HG02870 (cell line): ENCODE results near the gene CACNG5.
"Not testable (repeated sequence)": the region's sequence is repeated elsewhere in the genome, so short reads cannot be mapped to it uniquely, and the experiment has no call there.

Experiments
- ATAC-seq: cut with Tn5 transposase; IDR thresholded peaks from one replicate; pipeline ENCODE4 v1.9.1; 2021; ENCODE audit warnings: mild to moderate bottlenecking, moderate library complexity; ENCODE audit not compliant: unreplicated experiment

CACNG5 gene

GRCh38 chr17:66849032-66849655 lies 14.2 kb downstream of the CACNG5 start:
- no peak for ATAC-seq

- no peak for ATAC-seq
Observed at GRCh38 chr17:66849851-66850580, 15.1 kb downstream of the CACNG5 start.

- no peak for ATAC-seq
Observed at GRCh38 chr17:66850692-66851091, 15.8 kb downstream of the CACNG5 start.

GRCh38 chr17:66855204-66855603 lies 20.3 kb downstream of the CACNG5 start:
- ATAC-seq: no peak

- ATAC-seq: no peak
Observed at GRCh38 chr17:66858226-66859083, 23.5 kb downstream of the CACNG5 start.

- ATAC-seq: no peak
Observed at GRCh38 chr17:66859353-66859752, 24.4 kb downstream of the CACNG5 start.

- ATAC-seq: no peak
Observed at GRCh38 chr17:66860204-66860603, 25.3 kb downstream of the CACNG5 start.

GRCh38 chr17:66863820-66864219 lies 28.9 kb downstream of the CACNG5 start:
- no peak for ATAC-seq

GRCh38 chr17:66865151-66865550 lies 30.2 kb downstream of the CACNG5 start:
- no peak for ATAC-seq

- no peak for ATAC-seq
Observed at GRCh38 chr17:66873962-66874361, 39.0 kb downstream of the CACNG5 start.

GRCh38 chr17:66884931-66885330 lies 50.0 kb downstream of the CACNG5 start:
- no peak for ATAC-seq

- ATAC-seq: no peak
Observed at GRCh38 chr17:66885417-66885816, 50.5 kb downstream of the CACNG5 start.

- ATAC-seq: no peak
Observed at GRCh38 chr17:66889480-66890230, 54.7 kb downstream of the CACNG5 start.

- ATAC-seq: no peak
Observed at GRCh38 chr17:66892246-66892645, 57.3 kb downstream of the CACNG5 start.

GRCh38 chr17:66893382-66893781 lies 58.5 kb downstream of the CACNG5 start:
- ATAC-seq: no peak

- ATAC-seq: no peak
Observed at GRCh38 chr17:66893863-66894262, 58.9 kb downstream of the CACNG5 start.

GRCh38 chr17:66897141-66897540 lies 62.2 kb downstream of the CACNG5 start:
- ATAC-seq: no peak

- no peak for ATAC-seq
Observed at GRCh38 chr17:66898536-66898935, 63.6 kb downstream of the CACNG5 start.

GRCh38 chr17:66900126-66901010 lies 65.5 kb downstream of the CACNG5 start:
- no peak for ATAC-seq

- not testable (repeated sequence) for ATAC-seq
Observed at GRCh38 chr17:66903296-66903695, 68.4 kb downstream of the CACNG5 start.
